HG03439 (cell line): Measurements from ENCODE around the gene OBSL1.

Experiments
- ATAC-seq: cut with Tn5 transposase; IDR thresholded peaks from one replicate; pipeline ENCODE4 v1.9.1; 2021; ENCODE audit warnings: mild to moderate bottlenecking, moderate library complexity; ENCODE audit not compliant: unreplicated experiment

OBSL1 gene

DNA sequence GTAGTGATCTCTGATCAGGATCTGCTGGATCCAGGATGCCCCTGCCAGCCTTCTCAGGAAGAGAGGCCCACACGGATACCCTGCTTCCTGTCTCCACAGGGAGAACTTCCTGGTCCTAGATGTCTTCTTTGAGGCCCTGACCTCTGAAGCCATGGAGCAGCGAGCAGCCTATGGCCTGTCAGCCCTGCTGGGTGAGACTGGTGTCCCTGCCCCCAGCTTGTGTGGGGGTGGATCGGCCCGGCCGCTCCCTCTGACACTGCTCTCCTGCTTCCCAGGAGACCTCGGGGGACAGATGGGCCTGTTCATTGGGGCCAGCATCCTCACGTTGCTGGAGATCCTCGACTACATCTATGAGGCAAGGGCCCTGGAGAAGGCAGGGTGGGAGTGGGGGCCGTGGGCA lies 34.4 kb downstream of the OBSL1 start:
- ATAC-seq = no peak

DNA sequence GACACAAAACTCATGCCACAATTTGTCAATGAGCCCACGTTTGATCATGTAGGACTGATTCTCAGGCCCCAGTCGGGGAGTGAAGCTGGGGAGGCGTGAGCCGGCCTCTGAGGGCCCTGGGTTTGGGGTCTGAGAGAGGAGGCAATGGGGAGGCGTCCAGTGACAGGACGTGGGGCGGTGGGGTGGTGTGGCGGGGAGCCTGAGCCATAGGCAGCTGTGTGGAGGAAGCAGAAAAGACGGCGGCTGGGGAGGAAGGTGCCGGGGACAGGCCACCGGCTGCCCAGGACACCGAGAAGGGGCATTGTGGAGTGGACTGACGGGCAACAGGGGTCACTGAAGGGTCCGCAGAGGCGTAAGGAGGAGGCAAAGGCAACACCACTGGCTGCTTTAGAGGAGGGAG lies 34.9 kb downstream of the OBSL1 start:
- ATAC-seq = no peak

DNA sequence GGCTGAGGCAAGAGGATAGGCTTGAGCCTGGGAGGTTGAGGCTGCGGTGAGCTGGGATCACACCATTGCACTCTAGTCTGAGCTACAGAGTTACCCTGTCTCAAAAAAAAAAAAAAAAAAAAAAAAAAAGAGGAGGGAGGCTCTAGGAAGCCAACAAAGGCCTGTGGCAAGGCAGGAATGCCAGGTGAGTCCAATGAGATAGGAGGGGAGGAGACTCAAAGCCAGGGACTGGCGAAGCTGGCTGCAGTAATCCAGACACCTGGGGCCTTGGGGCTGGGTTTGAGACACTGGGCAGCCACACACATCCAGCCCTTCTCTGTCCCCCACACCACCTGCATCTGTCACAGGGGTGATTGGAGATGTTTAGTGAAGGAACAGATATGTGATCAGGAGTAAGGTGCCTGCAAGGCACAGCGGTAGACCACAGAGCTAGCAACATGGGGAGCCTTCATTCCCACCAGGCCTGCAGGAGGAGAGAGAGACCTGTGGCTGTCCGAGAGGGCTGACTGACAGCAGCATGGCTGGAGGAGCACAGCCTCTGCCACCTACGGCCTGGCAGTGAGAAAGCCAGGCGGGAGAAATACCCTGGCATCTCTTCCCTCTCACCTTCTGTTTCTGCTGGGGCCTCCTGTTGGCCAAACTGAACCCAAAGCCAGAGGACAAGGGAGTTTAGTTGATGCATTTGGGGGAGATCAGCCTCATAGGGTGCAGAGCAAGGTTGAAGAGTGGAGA lies 37.2 kb downstream of the OBSL1 start:
- no peak for ATAC-seq

DNA sequence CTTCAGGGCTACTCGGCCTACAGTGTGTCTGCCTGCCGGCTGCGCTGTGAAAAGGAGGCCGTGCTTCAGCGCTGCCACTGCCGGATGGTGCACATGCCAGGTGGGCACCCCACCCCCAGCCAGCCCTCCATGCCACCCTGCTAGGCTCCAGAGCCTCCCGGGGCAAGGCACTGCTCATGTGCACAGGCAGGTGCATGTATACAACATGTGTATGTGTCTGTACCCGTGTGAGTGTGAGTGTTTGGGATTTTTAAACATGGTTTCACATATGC lies 39.0 kb downstream of the OBSL1 start:
- ATAC-seq = no peak

DNA sequence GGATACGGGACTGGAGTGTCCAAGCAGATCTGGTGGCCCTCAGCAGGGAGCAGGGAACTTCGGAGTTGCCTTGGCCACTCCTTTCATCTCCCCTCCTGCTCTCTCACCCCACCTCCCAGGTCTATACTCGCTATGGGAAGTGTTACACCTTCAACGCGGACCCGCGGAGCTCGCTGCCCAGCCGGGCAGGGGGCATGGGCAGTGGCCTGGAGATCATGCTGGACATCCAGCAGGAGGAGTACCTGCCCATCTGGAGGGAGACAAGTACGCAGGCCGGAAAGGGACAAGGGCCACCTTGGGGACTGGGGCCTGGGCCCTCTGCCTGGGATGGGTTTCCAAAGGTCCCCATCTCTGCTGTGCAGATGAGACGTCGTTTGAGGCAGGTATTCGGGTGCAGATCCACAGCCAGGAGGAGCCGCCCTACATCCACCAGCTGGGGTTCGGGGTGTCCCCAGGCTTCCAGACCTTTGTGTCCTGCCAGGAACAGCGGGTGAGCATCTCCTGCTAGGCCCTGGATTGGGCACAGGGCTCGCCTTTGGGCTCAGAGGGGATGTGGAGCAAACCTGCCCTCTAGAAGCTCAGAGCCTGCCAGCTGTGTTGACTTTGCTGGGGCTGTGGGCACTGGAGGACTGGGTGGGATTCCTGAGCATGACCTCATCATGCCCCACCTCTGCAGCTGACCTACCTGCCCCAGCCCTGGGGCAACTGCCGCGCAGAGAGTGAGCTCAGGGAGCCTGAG lies 39.5 kb downstream of the OBSL1 start:
- no peak for ATAC-seq

DNA sequence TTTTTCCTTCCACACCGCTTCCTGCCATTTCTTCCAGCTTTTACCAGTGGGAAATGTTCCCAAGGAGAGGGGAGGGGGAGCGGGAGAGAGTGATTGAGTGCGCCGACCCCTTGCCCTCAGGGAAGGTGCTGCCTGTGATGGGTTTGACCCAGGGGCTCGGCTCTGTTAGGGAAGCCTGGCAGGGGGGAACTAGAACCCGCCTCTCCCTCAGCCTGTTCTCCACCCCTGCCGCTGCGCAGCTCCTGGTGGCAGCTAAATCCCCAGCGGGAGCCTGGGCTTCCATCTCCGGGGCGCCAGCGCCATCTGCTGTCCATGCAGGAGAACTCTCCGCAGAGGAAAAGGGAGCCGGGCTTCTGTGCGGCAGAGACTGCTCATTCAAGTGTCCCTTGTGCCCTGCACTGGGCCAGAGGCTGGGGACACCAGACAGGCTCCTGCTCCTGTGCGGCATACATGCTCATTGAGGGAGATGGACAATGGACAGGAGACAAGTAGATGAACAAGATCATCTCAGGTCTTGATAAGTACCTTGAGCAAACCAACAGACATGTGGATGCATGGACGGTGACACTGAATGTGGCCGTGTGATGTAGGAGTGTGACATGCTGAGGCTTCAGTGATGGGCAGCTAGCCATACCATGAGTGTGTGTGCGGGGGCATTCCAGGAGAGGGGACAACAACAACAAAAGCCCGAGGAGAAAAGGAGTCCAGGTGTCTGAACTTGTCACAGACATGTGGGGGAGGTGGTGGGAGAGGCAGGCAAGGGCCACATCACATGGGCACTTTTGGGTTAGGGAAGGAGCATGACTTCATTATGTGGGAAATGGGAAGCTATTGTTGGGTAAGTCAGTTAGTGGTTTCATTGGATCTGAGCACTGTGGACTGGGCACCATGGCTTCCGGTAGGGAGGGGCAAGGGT lies 41.0 kb downstream of the OBSL1 start:
- ATAC-seq = peak; percentile 81

DNA sequence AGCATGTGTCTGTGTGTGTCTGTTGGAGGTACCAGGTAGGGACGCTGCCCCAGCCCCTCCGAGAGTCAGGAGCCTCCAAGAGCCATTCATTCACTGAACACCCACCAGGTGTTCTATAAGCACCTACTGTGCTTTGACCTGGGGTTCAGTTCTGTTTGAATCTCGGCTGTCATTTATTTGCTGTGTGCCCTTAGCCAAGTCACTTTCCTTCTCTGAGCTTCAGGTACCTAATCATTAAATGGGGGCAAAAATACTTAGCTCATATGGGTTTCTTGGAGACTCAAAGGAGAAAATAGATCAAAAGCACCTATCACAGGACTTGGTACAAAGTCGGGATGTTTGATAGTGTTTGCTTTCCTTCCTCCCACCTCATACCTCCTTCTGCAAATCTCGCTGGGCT lies 43.9 kb downstream of the OBSL1 start:
- no peak for ATAC-seq

DNA sequence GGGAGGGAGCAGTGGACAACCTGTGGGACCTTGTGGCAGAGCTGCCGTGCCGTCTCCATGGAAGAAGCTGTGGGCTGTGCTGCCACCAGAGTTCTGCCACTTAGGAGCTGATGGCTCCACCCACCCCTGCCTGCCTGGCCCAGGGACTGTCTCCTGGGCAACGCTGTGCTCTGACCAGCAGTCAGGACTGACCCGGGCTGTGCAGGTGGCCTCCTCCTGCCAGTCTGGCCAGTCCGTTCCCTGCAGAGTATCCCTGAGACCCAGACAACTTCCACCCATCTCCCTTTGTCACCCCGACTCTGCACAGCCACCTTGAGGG lies 44.3 kb downstream of the OBSL1 start:
- no peak for ATAC-seq

DNA sequence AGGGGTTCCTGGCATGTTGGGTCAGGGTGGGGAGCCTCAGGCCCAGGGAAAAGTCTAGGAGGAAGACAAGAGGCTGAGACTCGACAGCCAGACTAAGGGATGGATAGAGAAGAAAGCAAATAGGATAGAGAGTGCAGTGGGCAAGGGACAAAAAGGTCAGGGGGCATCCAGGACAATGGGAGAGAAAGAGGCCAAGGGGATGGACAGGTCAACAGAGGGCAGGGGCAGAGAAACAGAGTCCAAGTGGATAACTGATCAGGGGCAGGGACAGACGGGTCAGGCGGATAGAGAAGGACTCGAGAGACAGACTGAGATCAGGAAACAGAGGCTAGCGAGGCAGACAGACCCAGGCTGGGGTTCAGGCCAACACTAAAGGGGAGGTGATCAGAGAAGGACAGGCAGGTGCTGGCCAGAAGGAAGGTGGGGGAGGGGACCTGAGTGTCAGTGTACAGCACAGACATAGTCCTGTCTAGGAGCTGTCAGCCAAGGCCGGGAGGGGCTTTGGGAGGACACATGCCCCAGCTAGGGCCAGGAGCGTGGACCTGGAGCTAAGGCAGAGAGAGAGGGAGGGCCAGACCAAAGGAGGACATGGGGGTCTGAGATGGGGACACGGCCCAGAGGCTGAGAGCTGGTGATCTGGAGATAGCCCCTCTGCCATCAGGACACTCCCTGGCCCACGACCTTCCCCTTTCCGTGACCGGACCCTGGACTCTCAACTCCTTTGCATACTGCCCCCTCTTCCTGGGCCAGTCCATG lies 44.8 kb downstream of the OBSL1 start:
- no peak for ATAC-seq

DNA sequence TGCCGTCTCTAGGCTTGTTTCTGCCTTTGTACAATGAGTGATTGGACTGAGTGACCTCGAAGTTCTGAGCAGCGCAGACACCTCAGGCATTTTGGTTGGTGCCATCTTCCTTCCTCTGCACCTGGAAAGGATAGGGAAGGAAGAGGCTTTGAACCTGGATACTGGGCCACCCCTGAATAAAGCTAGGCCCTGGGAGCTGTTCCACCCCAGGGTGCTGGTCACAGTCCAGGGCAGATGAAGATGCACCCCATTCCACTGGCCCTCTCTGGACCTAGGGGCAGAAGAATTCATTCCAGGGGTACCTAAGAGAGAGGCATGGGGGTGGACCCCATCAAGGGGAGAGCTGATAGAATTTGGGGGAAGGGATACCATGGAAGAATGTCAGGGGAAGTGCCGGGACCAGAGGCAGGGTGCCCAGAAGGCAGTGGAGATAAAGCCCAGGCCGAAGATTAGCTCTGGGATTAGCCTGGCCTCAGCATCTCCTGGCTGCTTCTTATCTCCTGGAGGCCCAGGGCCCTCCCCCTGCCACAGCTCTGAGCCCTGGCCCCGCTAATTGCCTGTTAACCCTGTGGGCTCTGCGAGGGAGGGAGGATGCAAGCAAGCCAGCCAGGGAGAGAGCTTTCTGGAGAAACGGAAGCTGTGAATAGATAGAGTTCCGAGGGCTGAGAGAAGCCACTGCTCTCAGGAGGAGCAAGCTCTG lies 45.7 kb downstream of the OBSL1 start:
- ATAC-seq = no peak

DNA sequence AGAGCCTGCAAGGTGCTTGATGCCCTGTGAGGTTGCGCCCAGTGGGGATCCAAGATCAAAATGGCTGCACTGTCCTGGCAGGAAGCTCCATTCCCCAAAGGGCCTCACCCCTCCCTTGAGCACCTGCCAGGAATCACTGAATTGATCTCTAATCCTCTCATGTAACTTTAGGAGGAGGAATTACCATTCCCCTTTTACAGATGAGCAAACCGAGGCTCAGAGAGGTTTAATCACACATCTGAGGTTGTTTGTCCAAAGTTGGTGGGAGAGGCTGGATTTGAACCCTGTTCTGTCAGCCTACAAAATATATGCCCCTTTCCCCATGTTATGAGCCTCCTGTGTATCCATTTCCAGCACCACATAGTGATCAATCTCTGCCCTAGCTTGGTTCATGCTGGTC lies 46.5 kb downstream of the OBSL1 start:
- ATAC-seq = no peak

DNA sequence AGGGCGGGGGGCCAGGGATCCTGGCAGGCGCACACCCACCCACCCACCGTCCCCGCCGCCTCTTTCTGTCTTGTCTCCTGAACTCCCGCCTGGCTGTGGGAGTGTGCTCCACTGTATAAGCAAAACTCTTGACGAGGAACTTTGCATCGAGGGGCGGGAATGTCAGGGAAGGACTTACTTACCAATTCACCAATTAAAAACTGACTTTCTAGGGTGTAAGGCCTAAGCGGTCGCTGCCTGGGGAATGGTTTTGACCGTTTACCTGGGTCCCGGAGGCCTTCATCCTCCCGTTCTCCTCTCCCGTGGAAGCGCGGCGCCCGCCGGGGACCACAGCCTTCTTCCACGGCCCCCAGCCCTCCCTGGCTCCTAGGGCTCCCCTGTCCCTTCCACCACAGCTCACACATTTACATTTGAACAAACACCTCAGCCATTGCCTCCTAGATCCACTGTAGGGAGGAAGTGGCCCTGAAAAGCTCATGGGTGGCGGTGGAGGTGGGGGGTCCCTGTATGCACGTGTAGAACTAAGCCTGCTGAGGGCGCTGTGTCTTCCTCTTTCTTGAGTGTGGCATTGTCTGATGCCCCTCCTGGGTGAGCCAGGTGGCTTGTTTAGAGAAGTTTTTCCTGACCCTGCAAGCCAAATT lies 48.2 kb downstream of the OBSL1 start:
- no peak for ATAC-seq

DNA sequence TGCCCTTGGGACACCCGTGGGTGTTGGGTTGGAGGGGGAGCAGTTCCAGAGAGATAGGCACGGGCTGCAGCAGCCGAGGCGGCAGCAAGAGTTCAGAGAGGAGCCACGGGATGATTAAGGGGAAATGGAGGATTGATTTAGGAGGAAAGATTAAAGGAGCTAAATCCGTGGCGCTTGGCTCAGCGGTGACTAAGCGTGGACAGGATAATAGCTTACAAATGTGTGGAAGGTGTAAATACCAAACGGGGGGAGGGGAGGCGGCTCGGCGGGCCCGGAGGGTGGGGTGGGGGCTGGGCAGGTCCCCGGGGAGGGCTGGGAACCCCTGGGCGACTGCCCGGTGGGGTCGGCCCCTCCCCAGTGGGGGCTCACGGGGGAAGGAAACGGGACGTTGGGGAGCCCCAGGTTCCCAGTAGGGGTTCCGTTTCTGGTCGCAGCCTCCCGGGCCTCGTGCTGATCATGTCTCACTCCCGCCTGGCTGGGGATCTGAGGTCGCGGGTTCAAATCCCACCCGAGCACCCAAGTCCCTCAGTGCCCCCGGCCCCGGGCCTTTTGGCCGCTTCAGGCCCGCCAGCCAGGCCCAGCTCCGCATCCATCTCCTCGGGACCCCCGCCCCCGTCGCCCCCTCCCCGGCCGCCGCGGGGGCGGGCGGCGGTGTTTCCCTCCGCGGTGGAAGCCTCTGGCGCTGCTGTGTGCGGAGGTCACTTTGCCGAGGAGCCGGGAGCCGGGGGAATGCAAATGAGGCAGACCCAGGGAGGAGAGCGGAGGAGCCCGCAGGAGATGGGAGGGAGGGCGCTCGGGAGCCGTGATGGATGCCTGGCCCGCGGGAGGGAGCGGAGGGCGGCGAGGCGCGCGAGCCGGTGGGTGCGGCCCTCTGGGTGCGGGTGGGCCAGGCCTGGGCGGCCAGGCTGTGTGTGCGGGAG lies 49.0 kb downstream of the OBSL1 start:
- no peak for ATAC-seq

DNA sequence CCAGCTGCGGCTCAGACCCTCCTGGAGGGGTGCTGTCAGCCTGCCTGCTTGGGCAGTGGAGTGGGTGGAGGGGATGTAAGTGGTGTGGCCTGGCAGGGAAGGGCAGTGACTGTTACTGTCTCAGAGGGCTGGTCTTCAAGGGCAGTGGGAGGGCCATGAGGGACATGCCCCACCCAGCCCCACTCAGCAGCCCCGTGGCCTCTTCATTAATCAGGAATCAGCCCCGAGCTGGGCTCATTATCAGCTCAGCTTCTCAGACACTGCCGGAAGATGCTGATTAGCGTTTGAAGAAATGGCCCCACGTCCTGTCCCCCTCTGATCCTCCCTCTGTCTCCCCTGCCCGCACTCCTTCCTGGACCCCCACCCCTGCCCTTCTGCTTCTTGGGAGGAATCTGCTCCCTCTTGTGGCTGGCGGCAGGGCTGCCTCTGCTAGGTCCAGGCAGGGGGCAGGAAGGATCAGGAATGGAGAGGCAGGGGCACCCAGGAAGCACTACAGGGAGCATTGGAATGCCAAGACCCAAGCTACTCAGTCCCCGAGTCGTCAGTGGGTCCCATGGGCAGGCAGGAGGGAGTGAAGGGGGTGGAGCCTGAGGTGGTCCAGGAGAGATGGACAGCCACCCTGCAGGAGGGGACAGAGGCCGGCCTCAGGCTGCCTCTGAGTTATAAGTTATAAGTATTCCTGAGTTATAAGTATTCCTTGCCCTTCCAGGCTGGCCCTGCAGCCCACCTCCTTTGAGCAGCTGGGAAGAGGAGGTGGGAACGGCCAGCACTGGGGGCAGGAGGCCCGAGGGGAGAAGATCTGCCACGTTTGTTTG lies 50.1 kb downstream of the OBSL1 start:
- ATAC-seq = no peak

DNA sequence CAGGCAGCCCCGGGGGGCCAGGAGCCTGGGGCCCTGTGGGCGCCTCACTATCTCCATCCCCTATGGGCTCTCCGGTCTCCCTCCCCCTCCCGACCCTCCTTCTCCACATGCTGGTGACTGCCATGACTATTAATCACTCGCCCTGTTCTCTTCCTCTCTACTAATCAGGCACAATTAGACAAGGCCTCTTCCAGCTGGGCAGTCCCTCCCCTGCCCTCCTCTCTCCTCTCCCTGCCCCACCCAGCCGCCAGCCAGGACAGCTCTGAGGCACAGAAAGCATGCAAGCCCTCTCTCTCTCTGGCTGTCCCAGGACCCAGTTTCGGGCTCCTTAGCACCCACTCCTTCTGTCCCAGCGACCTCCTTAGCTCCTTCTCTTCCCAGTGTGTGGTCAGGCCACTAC lies 51.3 kb downstream of the OBSL1 start:
- ATAC-seq = no peak

DNA sequence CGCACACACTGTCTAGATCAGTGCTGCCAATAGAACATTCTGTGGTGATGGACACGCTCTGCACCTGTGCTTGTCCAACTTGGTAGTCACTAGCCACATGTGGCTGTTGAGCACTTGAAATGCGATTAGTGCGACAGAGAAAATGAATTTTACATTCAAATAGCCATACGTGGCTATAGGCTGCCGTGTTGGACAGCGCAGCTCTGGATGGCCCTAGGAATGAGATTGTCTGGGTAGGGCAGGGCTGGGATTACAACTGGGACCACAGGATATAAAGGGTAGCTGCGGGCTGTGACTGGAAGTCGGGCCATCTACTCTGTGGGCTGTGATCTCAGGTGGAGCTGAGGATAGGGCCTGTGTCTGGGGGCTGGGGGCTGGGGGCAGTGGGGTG lies 51.8 kb downstream of the OBSL1 start:
- no peak for ATAC-seq

DNA sequence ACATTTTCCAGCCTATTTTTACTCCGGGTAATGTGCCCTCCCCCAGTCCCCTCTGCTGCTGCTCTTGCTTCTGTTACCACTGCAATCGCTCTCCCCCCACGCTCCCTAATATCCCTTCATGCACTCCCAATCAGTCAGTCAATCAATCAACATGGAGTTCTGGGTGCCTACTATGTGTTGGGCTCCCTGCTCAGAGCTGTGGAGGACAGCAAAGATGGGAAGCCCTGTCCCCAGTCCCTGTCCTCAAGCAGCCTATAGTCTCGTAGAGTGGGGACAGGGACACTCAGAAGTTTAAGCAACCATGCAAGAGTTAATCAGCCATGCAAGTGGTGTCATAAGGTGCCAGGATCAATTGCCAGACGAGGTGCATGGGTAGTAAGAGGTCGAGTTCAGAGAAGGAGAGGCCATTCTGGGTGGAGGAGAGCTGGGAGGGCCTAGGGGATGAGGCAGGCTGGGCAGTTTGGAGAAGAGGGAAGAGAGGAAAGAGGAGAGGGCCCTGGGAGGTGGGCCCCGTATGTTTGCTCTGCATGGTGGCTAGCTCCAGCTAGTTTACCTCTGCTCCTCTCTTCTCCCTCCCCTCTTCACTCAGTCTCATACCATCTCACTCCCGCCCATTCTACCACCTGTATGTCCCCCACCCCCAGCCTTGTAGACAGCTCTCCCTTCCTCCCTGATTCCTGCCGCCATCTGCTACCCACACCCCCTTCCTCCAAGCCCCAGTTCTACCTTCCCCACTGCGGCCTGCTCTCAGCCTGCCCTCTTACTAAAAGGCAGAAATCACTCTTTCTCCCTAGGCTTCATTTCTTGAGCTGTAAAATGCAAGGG lies 53.2 kb downstream of the OBSL1 start:
- no peak for ATAC-seq
